CD4-positive, alpha-beta T cell treated with Interleukin-15 for 1 hour (primary cell): ENCODE data around the gene LURAP1L.

Source experiments
- DNase-seq: peaks from one replicate; pipeline ENCODE4 v3.0.0-alpha.2; 2020

The LURAP1L gene

GRCh38 chr9:12813960-12814876 lies 39.4 kb downstream of the LURAP1L start:
- no peak for DNase-seq

- no peak for DNase-seq
Observed at GRCh38 chr9:12814877-12815237, 40.0 kb downstream of the LURAP1L start.

- DNase-seq = no peak
Observed at GRCh38 chr9:12815888-12816287, 41.1 kb downstream of the LURAP1L start.

DNA sequence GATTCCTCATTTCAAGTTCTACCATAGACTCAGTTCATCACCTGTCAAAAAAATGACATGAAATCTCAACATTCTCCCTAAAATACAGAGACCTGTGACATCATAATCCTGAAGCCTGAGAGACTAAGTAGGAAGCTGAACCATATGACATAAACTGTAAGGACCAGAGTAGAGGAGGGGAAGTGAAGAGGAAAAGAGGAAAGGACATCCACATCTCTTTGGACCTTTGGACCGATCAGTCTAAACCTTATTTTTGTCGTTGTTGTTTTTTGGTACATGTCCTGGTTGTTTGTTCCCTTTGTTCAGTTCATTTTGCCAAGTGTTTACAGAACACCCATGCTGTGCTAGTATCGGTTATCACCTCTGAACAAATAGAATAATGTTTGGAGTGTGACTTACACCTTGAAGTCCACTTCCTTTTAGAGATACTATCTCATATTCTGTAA lies 41.9 kb downstream of the LURAP1L start:
- DNase-seq = no peak

GRCh38 chr9:12817702-12818101 lies 42.9 kb downstream of the LURAP1L start:
- no peak for DNase-seq

DNA sequence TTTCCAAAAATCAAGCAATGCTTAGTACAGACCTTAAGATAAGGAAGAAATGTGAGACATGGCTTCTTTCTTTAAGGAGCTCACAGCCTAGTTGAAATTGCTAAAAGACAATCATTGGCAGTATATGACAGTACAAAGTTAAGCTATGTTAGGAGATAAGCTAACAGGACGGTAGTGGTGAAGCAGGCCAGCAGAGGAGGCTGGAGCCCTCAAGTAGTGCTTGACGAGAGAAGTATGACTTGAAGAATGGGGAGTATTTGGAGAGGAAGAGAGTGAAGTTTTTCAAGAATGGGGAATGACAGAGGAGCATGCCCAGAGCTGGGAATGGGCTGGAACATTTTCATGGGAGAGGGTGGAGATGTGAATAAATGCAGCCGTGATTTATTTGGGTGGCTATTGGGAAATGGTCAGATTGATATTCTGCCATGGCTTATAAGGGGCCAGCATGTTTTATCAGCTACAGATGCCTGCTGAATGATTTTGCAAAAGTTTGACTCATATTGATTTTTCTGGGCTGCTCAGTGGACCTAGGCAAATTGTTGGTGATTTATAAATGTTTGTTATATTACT lies 43.7 kb downstream of the LURAP1L start:
- DNase-seq = no peak

DNA sequence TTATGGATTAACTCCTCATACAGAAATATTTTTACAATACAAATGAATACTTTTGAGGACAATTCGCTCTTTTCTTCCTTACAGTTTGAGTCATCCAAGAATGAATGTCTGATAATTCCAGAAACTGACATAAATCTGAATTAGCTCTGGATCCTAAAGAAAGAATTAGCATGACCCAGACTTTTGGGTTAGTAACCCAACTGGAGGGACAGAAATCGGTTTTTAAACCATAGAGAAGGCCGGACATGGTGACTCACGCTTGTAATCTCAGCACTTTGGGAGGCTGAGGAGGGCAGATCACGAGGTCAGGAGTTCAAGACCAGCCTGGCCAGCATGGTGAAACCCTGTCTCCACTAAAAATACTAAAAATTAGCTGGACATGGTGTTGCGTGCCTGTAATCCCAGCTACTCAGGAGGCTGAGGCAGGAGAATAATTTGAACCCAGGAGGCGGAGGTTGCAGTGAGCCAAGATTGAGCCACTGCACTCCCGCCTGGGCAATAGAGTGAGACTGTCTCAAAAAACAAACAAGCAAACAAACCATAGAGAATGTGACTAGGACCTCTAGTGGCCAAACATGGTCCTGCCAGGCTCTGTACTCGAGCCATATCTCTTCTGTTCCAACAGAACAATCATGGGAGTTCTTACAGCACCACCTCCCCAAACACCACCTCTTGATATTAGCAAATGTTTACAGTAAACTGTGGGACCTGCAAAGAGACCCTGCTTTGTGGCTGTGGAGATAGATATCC lies 44.8 kb downstream of the LURAP1L start:
- no peak for DNase-seq

DNA sequence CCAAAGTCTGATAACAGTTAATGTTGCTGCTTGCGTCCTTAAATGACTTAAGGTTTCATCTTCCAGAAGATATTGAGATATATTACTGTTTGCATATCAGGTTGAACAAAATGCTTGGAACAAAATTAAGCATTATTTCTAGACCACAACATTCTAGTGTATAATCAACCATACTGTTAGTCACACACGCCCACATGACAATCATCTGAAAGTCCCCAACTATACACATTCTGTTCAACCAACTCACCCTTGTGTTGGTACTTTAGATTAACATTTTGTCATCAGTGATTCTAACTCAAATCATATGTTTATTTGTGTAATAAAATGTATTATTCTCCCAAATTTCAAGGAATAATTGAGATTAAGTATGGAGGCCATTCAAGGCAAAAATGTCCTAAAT lies 47.3 kb downstream of the LURAP1L start:
- DNase-seq = no peak

DNA sequence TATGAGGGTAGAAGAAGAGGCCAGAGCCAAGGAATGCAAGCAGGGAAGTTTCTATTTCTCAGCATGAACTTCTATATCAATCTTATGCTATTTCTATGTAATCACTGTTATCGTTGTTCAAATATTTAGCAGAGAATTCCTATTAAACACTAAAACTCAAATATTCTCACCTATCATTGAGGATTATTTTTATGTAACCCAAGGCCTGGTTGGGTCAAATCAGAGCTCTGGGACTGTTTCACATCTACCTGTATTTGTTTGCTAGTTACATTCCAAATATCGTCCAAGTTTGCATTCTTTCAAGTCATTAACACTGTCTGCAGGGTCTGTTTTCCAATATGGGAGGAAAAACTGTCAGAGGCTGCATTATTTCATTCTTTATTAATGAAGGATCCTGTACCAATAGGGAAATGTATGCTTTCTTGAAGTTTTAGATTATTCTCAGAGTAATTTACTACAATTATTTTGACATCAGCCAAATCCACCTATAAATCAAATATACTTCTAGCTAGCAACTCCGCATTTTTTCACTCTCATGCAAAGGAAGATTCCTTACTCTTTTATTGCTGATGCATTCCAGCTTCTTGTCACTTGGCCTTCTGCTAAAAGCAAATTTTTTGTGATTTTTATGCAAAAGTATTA lies 52.2 kb downstream of the LURAP1L start:
- DNase-seq = no peak

DNA sequence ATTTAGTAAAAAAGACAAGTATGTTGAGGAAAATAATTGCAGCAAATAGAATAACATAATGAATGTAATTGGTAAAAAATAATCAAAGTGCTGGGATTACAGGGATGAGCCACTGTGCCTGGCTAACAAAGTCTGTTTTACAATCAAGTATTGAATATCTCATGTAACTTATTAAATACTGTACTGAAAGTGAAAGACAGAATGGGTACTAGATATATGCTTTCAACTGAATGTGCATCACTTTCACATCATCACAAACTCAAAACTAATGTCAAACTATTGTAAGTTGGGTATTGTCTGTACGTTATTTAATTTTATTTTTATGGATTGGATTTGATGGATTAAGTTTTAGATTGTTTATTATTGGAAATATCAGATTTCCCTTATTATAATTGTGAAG lies 58.9 kb downstream of the LURAP1L start:
- DNase-seq = no peak

GRCh38 chr9:12838546-12838945 lies 63.7 kb downstream of the LURAP1L start:
- no peak for DNase-seq

- DNase-seq = no peak
Observed at GRCh38 chr9:12843735-12844134, 68.9 kb downstream of the LURAP1L start.

DNA sequence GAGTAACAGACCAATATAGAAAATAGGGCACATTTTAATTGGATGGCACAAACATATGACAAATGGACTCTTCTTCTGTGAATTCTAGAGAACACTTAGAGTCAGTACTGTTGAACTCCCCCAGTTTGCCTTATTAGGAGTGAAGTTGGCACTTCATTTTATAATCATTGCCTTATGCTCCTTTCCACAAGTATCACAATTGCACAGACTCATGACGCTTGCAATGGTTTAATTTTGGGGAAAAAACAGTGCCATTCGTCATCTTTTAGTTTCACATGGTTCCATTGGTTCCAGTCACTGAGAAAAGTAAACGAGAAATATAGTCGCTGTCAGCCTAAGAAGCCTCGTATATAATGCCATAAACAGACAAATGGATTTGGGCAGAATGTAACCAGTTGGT lies 71.2 kb downstream of the LURAP1L start:
- DNase-seq = no peak

- DNase-seq = no peak
Observed at GRCh38 chr9:12847561-12847960, 72.7 kb downstream of the LURAP1L start.

GRCh38 chr9:12849486-12850003 lies 74.7 kb downstream of the LURAP1L start:
- DNase-seq = no peak

- DNase-seq = no peak
Observed at GRCh38 chr9:12851341-12852090, 76.7 kb downstream of the LURAP1L start.

GRCh38 chr9:12853051-12853450 lies 78.2 kb downstream of the LURAP1L start:
- DNase-seq = no peak

DNA sequence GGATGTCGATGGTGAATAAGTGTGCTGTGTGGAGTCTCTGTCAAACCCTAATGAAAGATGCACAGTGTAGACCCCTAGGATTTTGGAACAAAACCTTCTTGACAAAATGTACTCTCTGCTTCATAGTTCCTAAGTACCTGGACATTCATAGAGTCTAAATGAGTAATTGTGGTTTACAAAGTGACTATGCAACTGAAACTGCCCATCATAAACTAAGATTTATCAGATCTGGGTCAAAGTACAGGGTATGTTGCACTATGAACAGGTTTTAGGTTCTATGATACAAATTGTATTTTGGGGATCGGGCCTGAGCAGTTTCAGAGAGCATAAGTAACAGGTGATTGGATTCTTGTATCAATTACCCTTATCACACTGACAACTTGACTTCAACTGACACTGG lies 79.4 kb downstream of the LURAP1L start:
- no peak for DNase-seq

DNA sequence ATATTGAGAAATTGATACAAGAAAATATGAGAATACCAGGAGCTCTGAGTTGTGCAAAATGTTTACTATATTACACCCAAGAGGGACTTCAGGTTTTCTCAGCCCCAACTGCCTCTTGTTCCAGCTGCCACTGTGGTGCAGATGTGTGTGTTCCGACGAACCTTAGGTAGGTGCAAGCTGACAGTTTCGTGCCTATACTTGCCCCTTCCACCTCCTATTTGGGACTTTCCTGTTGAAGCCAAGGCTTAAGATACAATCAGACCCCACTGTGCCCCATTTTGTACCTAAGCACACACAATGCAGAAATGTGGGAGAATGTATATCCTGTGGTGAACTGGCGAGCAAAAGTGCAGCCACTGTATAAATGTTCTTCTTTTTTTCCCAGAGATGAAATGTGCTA lies 80.2 kb downstream of the LURAP1L start:
- no peak for DNase-seq

- DNase-seq = no peak
Observed at GRCh38 chr9:12856603-12857002, 81.8 kb downstream of the LURAP1L start.

DNA sequence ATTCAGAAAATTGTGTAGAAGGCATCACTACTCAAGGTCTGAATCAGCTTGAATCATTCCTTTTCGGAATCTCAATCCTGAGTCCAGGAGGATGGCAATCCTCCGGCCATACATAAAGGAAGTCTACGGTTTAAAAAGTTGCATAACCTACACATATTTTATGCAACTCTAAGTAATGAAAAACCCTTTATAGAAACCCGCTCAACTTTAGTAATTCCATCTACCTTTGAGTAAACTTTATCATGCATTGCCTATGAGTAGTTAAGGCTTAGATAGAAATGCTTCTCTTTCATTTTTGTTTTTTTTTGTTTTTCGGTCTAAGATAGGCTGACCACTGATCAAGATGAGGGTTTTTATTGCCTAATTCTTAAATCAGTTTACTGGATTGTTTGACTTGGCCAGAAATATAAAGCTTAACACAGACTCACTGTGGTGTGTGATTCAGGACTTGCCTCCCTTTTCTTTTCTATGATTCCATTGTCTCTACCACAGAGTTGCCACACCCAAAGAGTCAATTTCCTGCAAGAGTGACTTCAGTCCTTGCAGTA lies 85.0 kb downstream of the LURAP1L start:
- DNase-seq = no peak

GRCh38 chr9:12860998-12861397 lies 86.2 kb downstream of the LURAP1L start:
- no peak for DNase-seq
